GM19025 (cell line): ENCODE data around the gene PRR9.
"Not testable (repeated sequence)": the region's sequence is repeated elsewhere in the genome, so short reads cannot be mapped to it uniquely, and the experiment has no call there.

ENCODE experiments used
- ATAC-seq: cut with Tn5 transposase; IDR thresholded peaks from one replicate; pipeline ENCODE4 v1.9.1; 2021; ENCODE audit warnings: mild to moderate bottlenecking, low read depth, moderate library complexity; ENCODE audit not compliant: unreplicated experiment

PRR9 gene

GRCh38 chr1:153217212-153217611 lies at the start of gene PRR9:
TSS of gene PRR9 (plus strand) at chr1:153217584. CDS start at chr1:153218145, 561 bp downstream.
- no peak for ATAC-seq

DNA sequence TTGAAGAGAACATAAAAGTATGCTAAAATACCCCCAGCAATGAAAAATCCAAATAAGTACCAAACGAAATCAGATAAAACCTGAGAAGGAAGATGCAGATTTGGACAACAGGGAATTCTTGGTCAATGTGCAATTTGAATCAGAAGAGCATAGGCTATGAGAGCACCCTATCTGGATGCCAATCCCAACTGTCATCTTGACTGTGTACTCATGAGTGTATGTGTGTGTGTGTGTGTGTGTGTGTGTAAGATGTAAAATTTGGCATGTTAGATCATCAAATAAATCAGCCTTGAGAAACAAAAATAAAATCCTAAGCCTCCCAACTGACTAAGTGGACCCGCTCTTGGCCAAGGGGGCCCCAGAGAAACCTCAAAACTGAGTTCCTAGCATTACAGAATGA lies 48.7 kb upstream of the PRR9 start:
- no peak for ATAC-seq

GRCh38 chr1:153174624-153175023 lies 42.8 kb upstream of the PRR9 start:
- no peak for ATAC-seq

- ATAC-seq: no peak
Observed at GRCh38 chr1:153178922-153179321, 38.5 kb upstream of the PRR9 start.

- ATAC-seq: no peak
Observed at GRCh38 chr1:153180556-153180955, 36.8 kb upstream of the PRR9 start.

- ATAC-seq: not testable (repeated sequence)
Observed at GRCh38 chr1:153188301-153188700, 29.1 kb upstream of the PRR9 start.

GRCh38 chr1:153190373-153190772 lies 27.0 kb upstream of the PRR9 start:
- no peak for ATAC-seq

DNA sequence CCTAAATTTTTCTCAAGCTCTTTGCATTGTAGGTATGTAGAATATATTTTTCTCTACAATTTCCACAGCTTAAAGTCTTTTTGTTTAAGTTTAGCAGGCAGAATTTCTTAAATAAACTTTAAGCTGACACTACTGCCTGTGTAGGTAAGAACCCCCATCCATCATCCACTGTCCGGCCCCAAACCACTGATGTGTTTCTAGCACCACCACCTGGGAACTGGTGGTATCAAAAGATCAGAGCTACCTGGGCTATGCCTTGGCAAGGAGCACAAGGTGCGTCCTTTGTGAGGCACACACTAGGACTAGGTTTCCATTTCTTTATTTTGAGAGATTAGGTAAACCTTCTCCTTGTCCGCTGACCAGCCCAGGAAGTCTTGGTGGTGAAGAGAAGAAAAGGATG lies 24.7 kb upstream of the PRR9 start:
- no peak for ATAC-seq

- ATAC-seq: no peak
Observed at GRCh38 chr1:153194331-153195050, 22.9 kb upstream of the PRR9 start.

DNA sequence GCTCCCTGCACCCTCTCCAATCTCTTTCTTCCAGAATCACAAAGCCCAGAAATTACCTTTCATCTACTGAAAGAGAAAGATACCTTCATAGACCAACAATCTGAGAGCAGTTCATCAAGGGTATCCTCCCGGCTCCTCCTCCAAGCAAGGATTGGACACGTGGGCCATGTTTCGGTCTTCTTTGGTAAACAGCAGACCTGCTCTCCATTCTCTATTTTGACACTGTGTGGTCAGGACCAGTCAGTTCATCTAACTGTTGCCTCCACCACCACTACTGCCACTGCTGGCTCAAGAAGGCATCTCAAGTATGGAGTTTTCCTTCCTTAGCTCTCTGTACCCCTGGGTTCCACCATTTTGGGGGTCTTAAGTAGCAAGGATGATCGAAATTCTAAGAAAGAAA lies 22.2 kb upstream of the PRR9 start:
- ATAC-seq: no peak

DNA sequence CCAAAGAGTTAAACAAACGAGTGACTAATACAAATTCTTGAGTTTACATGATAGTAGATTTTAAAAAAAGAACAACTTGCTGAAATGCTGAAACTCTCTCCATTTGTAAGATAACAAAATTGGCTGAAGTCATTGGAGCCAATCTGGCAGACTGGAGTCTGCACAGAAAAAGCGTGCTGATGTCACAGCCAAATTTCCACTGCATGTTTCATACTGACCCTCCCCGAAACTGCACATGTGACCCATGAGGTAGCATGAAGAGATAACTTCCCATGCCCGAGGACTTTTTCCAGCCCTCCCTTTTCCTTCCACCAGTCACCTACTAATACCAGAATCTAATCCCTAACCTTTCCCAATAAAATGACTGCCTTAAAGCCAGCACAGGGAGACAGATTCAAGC lies 15.4 kb upstream of the PRR9 start:
- no peak for ATAC-seq

- ATAC-seq: no peak
Observed at GRCh38 chr1:153203130-153203529, 14.3 kb upstream of the PRR9 start, which contains the start of gene LELP1. TSS of gene LELP1 (plus strand) at chr1:153203430. CDS start at chr1:153204708, 1,278 bp downstream.

- ATAC-seq: no peak
Observed at GRCh38 chr1:153206631-153207030, 10.8 kb upstream of the PRR9 start.

DNA sequence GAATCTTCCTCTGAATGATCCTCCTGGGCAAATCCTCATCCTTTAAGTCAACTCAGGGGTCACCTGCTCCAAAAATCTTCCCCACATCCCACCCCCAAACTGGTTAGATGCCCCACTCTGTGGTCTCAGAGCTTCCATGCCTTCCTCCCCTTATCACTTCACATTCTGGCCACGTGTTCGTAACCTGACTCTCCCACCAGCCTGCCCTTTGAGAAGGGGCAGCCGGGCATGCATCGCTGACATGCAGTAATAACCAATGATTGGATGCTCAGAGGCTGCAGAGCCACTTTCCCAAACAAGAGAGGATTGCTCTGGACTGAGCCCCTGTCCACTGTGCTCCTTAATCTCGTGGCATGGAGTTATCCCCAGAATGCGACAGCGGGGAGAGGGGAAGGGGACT lies 7.2 kb upstream of the PRR9 start:
- ATAC-seq: no peak

DNA sequence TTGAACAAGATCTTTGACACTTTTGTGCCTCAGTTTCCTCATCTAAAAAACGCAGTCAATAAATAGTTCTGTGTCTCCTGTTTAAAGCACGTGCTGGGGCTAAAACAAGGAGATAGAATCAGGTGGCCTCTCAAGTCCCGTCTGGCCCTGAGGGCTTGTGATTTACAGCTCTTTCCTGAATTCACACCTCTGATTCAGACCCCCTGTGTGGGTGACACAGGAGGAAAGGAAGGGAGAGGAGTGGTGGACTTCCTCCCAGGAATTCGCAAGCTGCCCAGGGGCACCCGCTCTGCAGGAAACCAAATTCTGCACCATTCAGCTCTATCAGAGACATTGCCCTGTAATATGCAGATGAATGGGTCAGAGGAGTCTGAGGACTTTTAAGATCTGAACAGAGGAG lies 5.2 kb upstream of the PRR9 start:
- ATAC-seq: no peak

DNA sequence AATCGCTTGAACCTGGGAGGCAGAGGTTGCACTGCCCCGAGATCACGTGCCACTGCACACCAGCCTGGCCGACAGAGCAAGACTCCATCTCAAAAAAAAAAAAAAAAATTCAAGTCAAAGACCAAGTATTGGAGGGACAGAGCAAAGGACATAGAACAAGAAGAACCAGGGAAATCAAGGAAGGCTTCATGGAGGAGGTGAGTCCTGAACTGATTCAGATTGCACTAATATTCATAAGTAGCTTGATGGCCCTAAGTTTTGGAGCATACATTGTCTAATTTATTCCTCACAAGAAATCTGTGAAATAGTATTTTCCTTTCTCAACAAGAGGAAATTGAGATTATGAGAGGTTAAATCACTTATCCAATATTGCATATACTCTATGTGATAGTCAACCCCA lies 3.9 kb upstream of the PRR9 start:
- ATAC-seq: no peak

DNA sequence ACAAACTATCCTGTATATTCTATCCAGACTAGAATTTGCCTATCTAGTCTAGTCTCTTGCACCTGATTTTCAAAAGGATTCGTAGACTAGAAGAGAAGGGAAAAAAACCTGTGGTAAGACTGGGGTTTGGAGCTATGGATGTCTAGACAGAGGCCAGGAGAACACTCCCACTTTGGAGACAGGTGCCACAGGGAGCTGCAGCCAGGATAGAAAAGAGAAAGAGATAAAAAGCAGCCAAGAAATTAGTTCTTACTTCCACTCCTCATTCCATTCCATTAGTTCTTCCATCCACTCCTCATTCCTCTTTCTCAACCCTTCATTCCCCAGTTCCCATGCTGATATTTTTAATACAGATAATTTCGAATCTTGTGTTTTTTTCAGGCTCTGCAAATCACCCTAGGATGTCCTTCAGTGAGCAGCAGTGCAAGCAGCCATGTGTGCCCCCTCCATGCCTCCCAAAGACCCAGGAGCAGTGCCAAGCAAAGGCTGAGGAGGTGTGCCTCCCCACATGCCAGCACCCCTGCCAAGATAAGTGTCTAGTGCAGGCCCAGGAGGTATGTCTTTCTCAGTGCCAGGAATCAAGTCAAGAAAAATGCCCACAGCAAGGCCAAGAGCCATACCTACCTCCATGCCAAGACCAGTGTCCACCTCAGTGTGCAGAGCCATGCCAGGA lies 496 bp downstream of the PRR9 start:
- no peak for ATAC-seq

- ATAC-seq: no peak
Observed at GRCh38 chr1:153220606-153221303, 3.4 kb downstream of the PRR9 start.

GRCh38 chr1:153223040-153223891 lies 5.9 kb downstream of the PRR9 start:
- ATAC-seq: peak; percentile 86

GRCh38 chr1:153227810-153228209 lies 10.4 kb downstream of the PRR9 start:
- ATAC-seq: no peak

- no peak for ATAC-seq
Observed at GRCh38 chr1:153228491-153228890, 11.1 kb downstream of the PRR9 start.
